M059J (cell line): ENCODE data around the gene TMEM135. TPM values are rescaled to one million over a fixed set of nuclear protein-coding genes. Genes with fewer than 3 reads are reported as not detected.
"Not testable (repeated sequence)": the region's sequence is repeated elsewhere in the genome, so short reads cannot be mapped to it uniquely, and the experiment has no call there.

Source experiments
- DNase-seq: peaks from one replicate; pipeline ENCODE4 v3.0.0-alpha.2; 2012; ENCODE audit warnings: low read depth
- total RNA-seq: library from RNA; depleted of rRNA; stranded (reverse); fragments of >200 nt; shearing (Covaris generic); gene quantifications from 2 replicates; pipeline ENCODE4 v1.2.3, GENCODE V29; 2014

The TMEM135 gene
- total RNA-seq, 1 experiment from 2014 or later = 20.0 TPM

GRCh38 chr11:87256694-87257340, 219.1 kb downstream of the TMEM135 start:
- no peak for DNase-seq

GRCh38 chr11:87258171-87258833, 220.6 kb downstream of the TMEM135 start:
- no peak for DNase-seq

GRCh38 chr11:87259736-87260135, 222.0 kb downstream of the TMEM135 start:
- no peak for DNase-seq

- no peak for DNase-seq
These were observed 223.1 kb downstream of the TMEM135 start for GRCh38 chr11:87260811-87261210.

- DNase-seq = no peak
These were observed 225.6 kb downstream of the TMEM135 start for GRCh38 chr11:87263264-87263838.

GRCh38 chr11:87263979-87264378, 226.2 kb downstream of the TMEM135 start:
- DNase-seq = peak; percentile 3

- DNase-seq = no peak
These were observed 227.4 kb downstream of the TMEM135 start for GRCh38 chr11:87265132-87265531.

GRCh38 chr11:87265979-87266378, 228.2 kb downstream of the TMEM135 start:
- DNase-seq = no peak

- DNase-seq = peak; percentile 17
These were observed 229.0 kb downstream of the TMEM135 start for GRCh38 chr11:87266751-87267150.

- DNase-seq = not testable (repeated sequence)
These were observed 234.2 kb downstream of the TMEM135 start for GRCh38 chr11:87271951-87272350.

- DNase-seq = no peak
These were observed 237.4 kb downstream of the TMEM135 start for GRCh38 chr11:87275176-87275575.

- DNase-seq = no peak
These were observed 242.4 kb downstream of the TMEM135 start for GRCh38 chr11:87280143-87280542.

- peak; percentile 15 for DNase-seq
These were observed 243.8 kb downstream of the TMEM135 start for GRCh38 chr11:87281496-87281895.

- no peak for DNase-seq
These were observed 246.6 kb downstream of the TMEM135 start for GRCh38 chr11:87284306-87284705.

- DNase-seq = not testable (repeated sequence)
These were observed 247.9 kb downstream of the TMEM135 start for GRCh38 chr11:87285674-87286073.

GRCh38 chr11:87286338-87286737, 248.6 kb downstream of the TMEM135 start:
- no peak for DNase-seq

GRCh38 chr11:87290304-87290922, 252.7 kb downstream of the TMEM135 start:
- DNase-seq = peak; percentile 68

- DNase-seq = no peak
These were observed 254.9 kb downstream of the TMEM135 start for GRCh38 chr11:87292598-87292997.

GRCh38 chr11:87295237-87295636, 257.5 kb downstream of the TMEM135 start:
- no peak for DNase-seq

- no peak for DNase-seq
These were observed 258.9 kb downstream of the TMEM135 start for GRCh38 chr11:87296627-87297026.

GRCh38 chr11:87298155-87298554, 260.4 kb downstream of the TMEM135 start:
- no peak for DNase-seq

GRCh38 chr11:87299041-87299481, 261.3 kb downstream of the TMEM135 start:
- peak; percentile 22 for DNase-seq
